ENCODE data around the gene ANKRD33B. TPM values are rescaled to one million over a fixed set of nuclear protein-coding genes. Genes with fewer than 3 reads are reported as not detected.
A peak's percentile ranks its signal among the peaks of the same experiment; 100 is the strongest.

The ANKRD33B gene
- total and polyA plus RNA-seq, 10 donors = 2.0 to 37.8 (median 24.6) TPM

DNA sequence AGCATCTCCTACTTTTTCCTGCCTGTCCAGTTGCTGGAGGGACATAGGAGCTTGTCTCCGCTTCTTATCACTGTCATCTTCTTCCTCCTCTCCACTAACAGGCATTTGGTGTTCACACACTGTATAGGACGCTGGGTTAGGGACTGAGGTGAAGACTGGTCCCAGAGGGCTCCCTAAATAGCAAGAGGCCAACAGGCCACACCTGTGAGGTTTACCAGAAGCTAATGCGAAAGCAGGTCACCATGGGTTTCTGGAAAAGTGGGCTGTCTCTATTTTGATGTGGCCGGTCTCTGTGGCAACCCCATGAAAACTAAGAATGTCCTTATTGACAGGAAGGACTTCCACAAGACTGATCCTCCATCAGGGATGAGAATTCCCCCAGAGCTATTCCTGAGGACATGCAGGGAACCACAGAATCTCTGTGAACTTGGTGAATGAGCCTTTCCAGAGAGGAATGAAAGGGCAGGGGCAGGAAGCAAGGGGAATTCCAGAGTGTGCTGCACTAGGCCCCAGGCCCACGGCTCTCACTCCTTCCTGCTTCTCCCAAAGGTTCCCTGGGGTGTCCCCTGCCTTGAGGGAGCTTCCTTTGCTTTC, 135.5 kb downstream of the ANKRD33B start:
- no peak for DNase-seq
- TF ChIP-seq, protein P1, sequence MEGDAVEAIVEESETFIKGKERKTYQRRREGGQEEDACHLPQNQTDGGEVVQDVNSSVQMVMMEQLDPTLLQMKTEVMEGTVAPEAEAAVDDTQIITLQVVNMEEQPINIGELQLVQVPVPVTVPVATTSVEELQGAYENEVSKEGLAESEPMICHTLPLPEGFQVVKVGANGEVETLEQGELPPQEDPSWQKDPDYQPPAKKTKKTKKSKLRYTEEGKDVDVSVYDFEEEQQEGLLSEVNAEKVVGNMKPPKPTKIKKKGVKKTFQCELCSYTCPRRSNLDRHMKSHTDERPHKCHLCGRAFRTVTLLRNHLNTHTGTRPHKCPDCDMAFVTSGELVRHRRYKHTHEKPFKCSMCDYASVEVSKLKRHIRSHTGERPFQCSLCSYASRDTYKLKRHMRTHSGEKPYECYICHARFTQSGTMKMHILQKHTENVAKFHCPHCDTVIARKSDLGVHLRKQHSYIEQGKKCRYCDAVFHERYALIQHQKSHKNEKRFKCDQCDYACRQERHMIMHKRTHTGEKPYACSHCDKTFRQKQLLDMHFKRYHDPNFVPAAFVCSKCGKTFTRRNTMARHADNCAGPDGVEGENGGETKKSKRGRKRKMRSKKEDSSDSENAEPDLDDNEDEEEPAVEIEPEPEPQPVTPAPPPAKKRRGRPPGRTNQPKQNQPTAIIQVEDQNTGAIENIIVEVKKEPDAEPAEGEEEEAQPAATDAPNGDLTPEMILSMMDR (IDR thresholded peaks at IDR 0.05 in 8 of 11, conservative IDR thresholded peaks at IDR 0.05 in 3 of 11) = no peak
- no peak for TF ChIP-seq POLR2AphosphoS5 (IDR thresholded peaks at IDR 0.05)
- no peak for TF ChIP-seq POLR2A (IDR thresholded peaks at IDR 0.05)
- Histone ChIP-seq H3K4me1 (peaks cover 0 to 83% (median 26%) of the 10 kb centered on the region in 6 donors), H3K27me3 (replicated peaks in 1 of 7) (no peaks in the 10 kb centered on the region), H3K9me3 (no peaks in the 10 kb centered on the region), H3K36me3 (peaks cover 0 to 29% (median 0%) of the 10 kb centered on the region in 6 donors), H3K27ac (peak overlapping the region in 5 of 8 donors; percentile 17 to 57 (median 35)), H3K4me3 (no peak overlapping the region)
- WGBS, 5 donors = 69 to 88% (median 76%) methylated on average over 5 of the region's 5 CpGs
- intact Hi-C loops (cut with DNase I; ENCODE audit: low total_unique reads) = no loop called here

DNA sequence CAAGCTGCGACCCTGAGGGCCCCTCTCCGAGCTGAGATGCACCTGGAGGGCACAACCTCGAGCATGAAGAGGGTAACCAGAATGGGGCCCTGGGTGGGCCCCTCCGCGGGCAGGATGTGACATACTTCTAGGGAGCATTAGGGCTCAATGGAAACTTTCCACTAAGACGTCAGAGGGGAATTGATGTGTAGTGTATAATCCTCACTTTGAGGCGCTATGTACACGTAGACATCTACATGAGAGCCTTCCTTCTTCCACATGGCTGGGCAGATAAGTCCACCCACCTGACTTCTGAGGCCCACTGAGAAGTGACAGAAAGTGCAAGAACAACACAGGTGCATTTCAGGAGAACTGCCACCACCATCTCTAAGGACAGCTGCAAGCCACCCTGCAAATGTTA, 136.1 kb downstream of the ANKRD33B start:
- TF ChIP-seq, protein P1 (IDR thresholded peaks at IDR 0.05 in 8 of 11, conservative IDR thresholded peaks at IDR 0.05 in 3 of 11) = no peak
- TF ChIP-seq POLR2AphosphoS5 (IDR thresholded peaks at IDR 0.05) (no peak), POLR2A (IDR thresholded peaks at IDR 0.05) (no peak)
- no peaks in the 10 kb centered on the region for H3K9me3 ChIP-seq
- peak overlapping the region in 5 of 8 donors; percentile 17 to 57 (median 35) for H3K27ac ChIP-seq
- no peaks in the 10 kb centered on the region for H3K27me3 ChIP-seq (replicated peaks in 1 of 7)
- DNase-seq = no peak
- WGBS, 5 donors = 56 to 77% (median 65%) methylated on average over 8 of the region's 8 CpGs
- H3K4me1 ChIP-seq = peaks cover 5 to 84% (median 30%) of the 10 kb centered on the region in 6 donors
- peaks cover 0 to 25% (median 0%) of the 10 kb centered on the region in 6 donors for H3K36me3 ChIP-seq
- intact Hi-C loops (cut with DNase I; ENCODE audit: low total_unique reads) = no loop called here
- H3K4me3 ChIP-seq = no peak overlapping the region

DNA sequence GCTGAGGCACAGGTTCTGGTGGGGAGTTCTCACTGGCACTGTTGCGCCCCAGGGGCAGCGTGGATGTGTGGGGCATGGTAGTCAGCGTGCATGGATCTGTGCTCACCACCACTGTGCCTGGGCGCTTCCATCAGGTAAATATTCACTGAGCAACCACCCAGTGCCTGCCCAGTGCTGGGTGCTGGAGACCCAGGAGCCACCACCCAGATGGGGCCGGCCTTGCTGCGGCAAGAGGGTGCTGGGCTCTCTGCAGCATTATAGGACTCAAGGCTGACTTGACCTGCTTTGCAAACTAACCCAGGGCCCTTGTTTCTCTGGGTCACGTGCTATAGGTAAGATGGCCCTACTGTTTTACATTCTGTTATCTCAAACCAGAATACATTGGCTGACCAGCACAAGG, 136.6 kb downstream of the ANKRD33B start:
- WGBS, 5 donors = 89 to 94% (median 93%) methylated on average over 4 to 7 of the region's 7 CpGs
- Histone ChIP-seq H3K27ac (peak overlapping the region in 3 of 8 donors; percentile 31 to 47 (median 35)), H3K4me1 (peaks cover 7 to 84% (median 32%) of the 10 kb centered on the region in 6 donors), H3K4me3 (no peak overlapping the region), H3K27me3 (replicated peaks in 1 of 7) (no peaks in the 10 kb centered on the region), H3K9me3 (no peaks in the 10 kb centered on the region), H3K36me3 (peaks cover 0 to 25% (median 0%) of the 10 kb centered on the region in 6 donors)
- intact Hi-C loops (cut with DNase I; ENCODE audit: low total_unique reads) = no loop called here
- no peak for DNase-seq
- TF ChIP-seq, protein P1 (IDR thresholded peaks at IDR 0.05 in 8 of 11, conservative IDR thresholded peaks at IDR 0.05 in 3 of 11) = no peak
- no peak for TF ChIP-seq POLR2AphosphoS5 (IDR thresholded peaks at IDR 0.05)
- TF ChIP-seq POLR2A (IDR thresholded peaks at IDR 0.05) = no peak

DNA sequence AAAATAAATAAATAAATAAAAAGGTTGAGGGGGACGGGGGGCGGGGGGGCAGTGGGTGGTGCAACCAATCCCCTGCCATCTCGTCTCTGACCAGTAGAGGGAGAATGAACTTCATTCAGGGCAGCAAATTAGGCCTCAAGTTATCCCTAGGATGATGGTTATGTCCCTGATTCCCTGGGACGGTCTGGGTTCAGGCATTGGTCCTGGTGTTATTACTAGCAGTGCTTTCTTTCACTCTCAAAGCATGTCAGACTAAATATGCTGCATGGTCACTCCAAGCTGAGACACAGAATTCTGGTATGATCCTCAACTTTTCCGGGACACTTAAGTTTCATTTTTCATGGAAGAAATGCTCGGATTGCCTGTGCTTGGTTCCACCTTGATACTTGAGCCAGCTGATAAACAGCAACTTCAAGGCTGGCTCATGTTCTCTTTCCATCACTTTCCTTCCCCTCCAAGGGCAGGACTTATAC, 137.7 kb downstream of the ANKRD33B start:
- Histone ChIP-seq H3K4me3 (no peak overlapping the region), H3K4me1 (peaks cover 7 to 84% (median 29%) of the 10 kb centered on the region in 6 donors), H3K9me3 (no peaks in the 10 kb centered on the region), H3K27me3 (replicated peaks in 1 of 7) (no peaks in the 10 kb centered on the region), H3K36me3 (peaks cover 0 to 29% (median 0%) of the 10 kb centered on the region in 6 donors), H3K27ac (no peak overlapping the region)
- DNase-seq = no peak
- intact Hi-C loops (cut with DNase I; ENCODE audit: low total_unique reads) = no loop called here
- 44 to 62% (median 57%) methylated on average over 6 of the region's 6 CpGs for WGBS, 5 donors
- TF ChIP-seq POLR2AphosphoS5 (IDR thresholded peaks at IDR 0.05) = no peak
- TF ChIP-seq, protein P1 (IDR thresholded peaks at IDR 0.05 in 8 of 11, conservative IDR thresholded peaks at IDR 0.05 in 3 of 11) = peak in 8 of 11 experiments; percentile 31 to 81 (median 74)
- no peak for TF ChIP-seq POLR2A (IDR thresholded peaks at IDR 0.05)
